ENCODE data around the gene NAV2.

The NAV2 gene

GRCh38 chr11:19934828-19935259 is 222.2 kb downstream of the NAV2 start:
- no peak for TF ChIP-seq ZNF274 (IDR thresholded peaks at IDR 0.05; ENCODE audit: low read depth, low read length)
- no peak overlapping the region for H3K4me3 ChIP-seq (ENCODE audit: low read length)

- no peak for TF ChIP-seq ZNF274 (IDR thresholded peaks at IDR 0.05; ENCODE audit: low read depth, low read length)
- H3K4me3 ChIP-seq (ENCODE audit: low read length) = no peak overlapping the region
Observed at GRCh38 chr11:19935507-19935906, 222.9 kb downstream of the NAV2 start.

GRCh38 chr11:19936461-19936860 is 223.8 kb downstream of the NAV2 start:
- TF ChIP-seq ZNF274 (IDR thresholded peaks at IDR 0.05; ENCODE audit: low read depth, low read length) = no peak

GRCh38 chr11:19938169-19938856 is 225.7 kb downstream of the NAV2 start:
- no peak for TF ChIP-seq ZNF274 (IDR thresholded peaks at IDR 0.05; ENCODE audit: low read depth, low read length)
- no peak overlapping the region for H3K4me3 ChIP-seq (ENCODE audit: low read length)

More at GRCh38 chr11:19936461-19936860, 223.8 kb downstream of the NAV2 start:
- no peak overlapping the region for H3K4me3 ChIP-seq (ENCODE audit: low read length)

- H3K4me3 ChIP-seq (ENCODE audit: low read length) = no peak overlapping the region
Observed at GRCh38 chr11:19938866-19939265, 226.2 kb downstream of the NAV2 start.

GRCh38 chr11:19939415-19939929 is 226.8 kb downstream of the NAV2 start:
- no peak overlapping the region for H3K4me3 ChIP-seq (ENCODE audit: low read length)
- TF ChIP-seq ZNF274 (IDR thresholded peaks at IDR 0.05; ENCODE audit: low read depth, low read length) = no peak

More at GRCh38 chr11:19938866-19939265, 226.2 kb downstream of the NAV2 start:
- no peak for TF ChIP-seq ZNF274 (IDR thresholded peaks at IDR 0.05; ENCODE audit: low read depth, low read length)

- H3K4me3 ChIP-seq (ENCODE audit: low read length) = no peak overlapping the region
- no peak for TF ChIP-seq ZNF274 (IDR thresholded peaks at IDR 0.05; ENCODE audit: low read depth, low read length)
Observed at GRCh38 chr11:19940831-19941230, 228.2 kb downstream of the NAV2 start.

GRCh38 chr11:19946681-19947080 is 234.0 kb downstream of the NAV2 start:
- H3K4me3 ChIP-seq (ENCODE audit: low read length) = no peak overlapping the region
- no peak for TF ChIP-seq ZNF274 (IDR thresholded peaks at IDR 0.05; ENCODE audit: low read depth, low read length)

GRCh38 chr11:19947537-19948114 is 235.0 kb downstream of the NAV2 start:
- no peak for TF ChIP-seq ZNF274 (IDR thresholded peaks at IDR 0.05; ENCODE audit: low read depth, low read length)
- no peak overlapping the region for H3K4me3 ChIP-seq (ENCODE audit: low read length)

GRCh38 chr11:19949606-19950005 is 237.0 kb downstream of the NAV2 start:
- TF ChIP-seq ZNF274 (IDR thresholded peaks at IDR 0.05; ENCODE audit: low read depth, low read length) = no peak
- no peak overlapping the region for H3K4me3 ChIP-seq (ENCODE audit: low read length)

GRCh38 chr11:19951558-19952115 is 239.0 kb downstream of the NAV2 start:
- no peak for TF ChIP-seq ZNF274 (IDR thresholded peaks at IDR 0.05; ENCODE audit: low read depth, low read length)
- H3K4me3 ChIP-seq (ENCODE audit: low read length) = no peak overlapping the region

GRCh38 chr11:19952116-19952605 is 239.5 kb downstream of the NAV2 start:
- TF ChIP-seq ZNF274 (IDR thresholded peaks at IDR 0.05; ENCODE audit: low read depth, low read length) = no peak
- no peak overlapping the region for H3K4me3 ChIP-seq (ENCODE audit: low read length)

GRCh38 chr11:19952911-19953310 is 240.3 kb downstream of the NAV2 start:
- no peak for TF ChIP-seq ZNF274 (IDR thresholded peaks at IDR 0.05; ENCODE audit: low read depth, low read length)
- no peak overlapping the region for H3K4me3 ChIP-seq (ENCODE audit: low read length)

- no peak overlapping the region for H3K4me3 ChIP-seq (ENCODE audit: low read length)
- no peak for TF ChIP-seq ZNF274 (IDR thresholded peaks at IDR 0.05; ENCODE audit: low read depth, low read length)
Observed at GRCh38 chr11:19953336-19953735, 240.7 kb downstream of the NAV2 start.

- TF ChIP-seq ZNF274 (IDR thresholded peaks at IDR 0.05; ENCODE audit: low read depth, low read length) = no peak
- no peak overlapping the region for H3K4me3 ChIP-seq (ENCODE audit: low read length)
Observed at GRCh38 chr11:19953909-19954308, 241.3 kb downstream of the NAV2 start.
